UCSD-AML1 (cell line): ENCODE measurements around the gene BRINP2.
"Not testable (repeated sequence)": the region's sequence is repeated elsewhere in the genome, so short reads cannot be mapped to it uniquely, and the experiment has no call there.

ENCODE experiments used
- DNase-seq: peaks from one replicate; lab custom pipeline; 2025; ENCODE audit not compliant: unreplicated experiment; lab: John Stamatoyannopoulos, UW

BRINP2 gene

DNA sequence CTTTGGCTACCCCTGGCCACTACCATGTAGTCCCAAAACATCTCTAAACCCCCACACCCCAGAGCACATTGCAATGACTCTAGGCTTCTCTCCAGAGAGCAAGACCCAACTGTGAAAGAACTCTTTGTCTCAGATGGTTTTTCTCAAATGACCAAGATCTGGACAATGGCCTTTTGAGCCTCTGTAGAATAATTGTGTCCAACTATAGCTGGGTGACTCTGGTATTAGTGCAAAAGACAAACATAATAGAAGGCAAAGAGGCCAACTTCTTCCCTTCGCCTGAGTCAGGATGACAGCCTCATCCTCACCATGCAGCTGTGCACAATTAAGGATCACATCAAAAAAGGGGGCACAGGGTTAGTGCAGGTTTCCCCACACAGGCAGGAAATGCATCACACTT, 139.6 kb downstream of the BRINP2 start:
- no peak for DNase-seq

DNA sequence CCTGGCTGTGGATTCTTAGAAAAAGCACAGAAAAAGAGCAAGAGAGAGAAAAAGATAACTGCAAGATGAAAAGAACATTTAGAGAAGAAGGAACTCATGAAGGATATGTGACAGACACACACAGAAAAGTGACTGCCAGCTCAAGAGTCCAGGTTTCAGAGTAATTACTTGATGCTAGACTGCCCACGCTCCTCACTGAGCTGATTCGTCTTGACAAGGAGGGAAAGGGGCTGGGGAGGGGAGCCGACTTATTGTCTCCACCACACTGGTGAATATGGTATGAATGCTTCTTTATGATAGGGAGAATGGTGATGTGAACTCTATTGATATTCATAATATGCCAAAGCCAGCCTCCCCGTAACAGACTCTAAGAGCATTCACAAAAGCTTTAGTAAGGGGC, 140.4 kb downstream of the BRINP2 start:
- DNase-seq, result no peak

DNA sequence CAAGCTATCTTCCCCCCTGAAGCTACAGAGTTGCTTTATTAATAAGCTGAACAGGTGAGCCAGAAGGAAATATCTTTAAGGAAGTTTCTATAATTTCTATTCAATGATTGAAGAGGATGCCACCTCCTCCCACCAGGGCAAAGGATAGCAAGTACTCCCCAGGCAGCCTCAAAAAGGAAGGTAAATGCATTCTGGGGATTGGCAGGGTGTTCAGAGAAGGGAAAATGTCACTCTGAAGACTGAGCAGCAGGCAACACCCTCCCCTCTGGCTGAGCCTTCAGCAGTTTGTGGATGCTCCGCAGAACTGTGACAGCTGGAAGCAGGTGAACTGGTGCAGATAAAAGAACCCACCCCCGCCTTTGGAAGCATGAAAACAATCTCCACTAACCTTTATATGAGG, 140.8 kb downstream of the BRINP2 start:
- DNase-seq, result no peak

DNA sequence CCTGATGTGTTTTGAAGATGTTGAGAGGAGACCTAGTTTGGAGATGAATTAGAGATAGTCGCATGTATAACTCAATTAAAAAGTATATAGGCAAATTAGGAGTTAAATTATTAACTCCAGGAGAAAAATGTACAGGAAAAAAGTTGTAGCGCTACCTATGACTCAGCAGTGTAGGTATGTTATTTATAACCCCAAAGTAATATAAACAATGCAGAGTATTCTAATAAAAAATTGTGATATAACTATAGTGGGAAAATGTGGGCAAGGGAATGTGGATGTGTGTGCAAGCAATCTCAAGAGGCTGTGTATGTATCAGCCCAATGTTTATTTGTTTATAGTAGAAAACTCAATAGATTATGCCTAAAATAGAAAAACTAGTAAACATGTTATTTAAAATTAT, 144.5 kb downstream of the BRINP2 start:
- no peak for DNase-seq

DNA sequence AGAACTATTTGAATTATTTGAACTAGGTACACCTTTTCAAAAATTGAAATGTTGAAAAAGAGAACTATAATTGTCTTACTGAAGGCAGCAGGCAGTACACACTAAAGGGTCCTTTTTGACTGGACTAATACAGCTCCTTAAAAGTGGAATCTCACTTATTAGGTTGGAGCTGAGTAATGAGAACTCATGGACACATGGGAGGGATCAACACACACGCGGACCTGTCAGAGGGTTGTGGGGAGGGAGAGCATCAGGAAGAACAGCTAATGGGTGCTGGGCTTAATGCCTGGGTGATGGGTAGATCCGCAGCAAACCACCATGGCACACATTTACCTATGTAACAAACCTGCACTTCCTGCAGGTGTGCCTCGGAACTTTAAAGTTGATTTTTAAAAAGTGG, 145.0 kb downstream of the BRINP2 start:
- DNase-seq, result no peak

DNA sequence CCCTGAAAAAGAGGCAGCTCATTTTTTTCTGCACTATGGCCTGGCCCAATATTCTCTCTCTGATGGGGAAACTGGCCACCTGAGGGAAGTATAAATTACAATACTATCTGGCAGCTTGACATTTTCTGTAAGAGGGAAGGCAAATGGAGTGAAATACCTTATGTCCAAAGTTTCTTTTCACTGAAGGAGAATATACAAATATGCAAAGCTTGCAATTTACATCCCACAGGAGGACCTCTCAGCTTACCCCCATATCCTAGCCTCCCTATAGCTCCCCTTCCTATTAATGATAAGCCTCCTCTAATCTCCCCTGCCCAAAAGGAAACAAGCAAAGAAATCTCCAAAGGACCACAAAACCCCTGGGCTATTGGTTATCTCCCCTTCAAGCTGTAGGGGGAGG, 150.7 kb downstream of the BRINP2 start:
- not testable (repeated sequence) for DNase-seq

DNA sequence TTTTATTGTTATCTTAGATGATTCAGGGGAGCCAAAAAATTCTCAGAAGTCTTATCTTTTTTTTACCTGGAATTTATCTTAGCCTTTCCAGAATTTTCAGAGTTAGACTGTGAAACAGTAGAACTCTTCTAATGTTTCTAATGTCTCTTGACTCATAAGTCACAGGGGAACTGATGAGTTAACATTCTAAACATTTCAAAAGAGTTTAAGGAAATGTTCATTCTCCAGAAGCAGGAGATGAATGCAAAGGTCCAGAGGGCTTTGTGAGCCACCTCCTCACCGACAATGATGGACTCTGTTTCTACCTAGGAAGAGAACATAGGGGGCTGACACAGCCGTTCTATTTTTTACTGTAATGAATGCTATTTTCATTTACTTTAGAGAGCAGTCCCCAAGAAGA, 157.5 kb downstream of the BRINP2 start:
- DNase-seq, result no peak

DNA sequence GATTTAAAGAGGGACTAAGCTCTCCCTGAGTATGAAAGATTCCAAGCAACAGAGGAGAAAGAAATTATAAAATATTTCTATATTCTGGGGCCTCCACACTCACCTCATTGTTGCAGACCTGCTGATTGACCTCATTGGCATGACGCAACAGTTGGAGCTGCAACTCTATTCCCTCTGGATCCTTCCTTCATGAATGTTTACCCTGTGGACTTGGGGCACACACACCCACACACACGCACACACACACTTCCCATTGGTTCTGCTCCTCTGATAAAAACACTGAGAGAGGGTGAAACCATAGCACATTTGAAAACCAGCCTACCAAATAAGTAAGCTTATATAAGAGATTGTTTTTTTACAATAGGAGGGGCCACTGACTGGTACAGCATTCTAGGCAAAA, 159.1 kb downstream of the BRINP2 start:
- no peak for DNase-seq
